Measurements from ENCODE around the gene SH2D1B.
"Not testable (repeated sequence)": the region's sequence is repeated elsewhere in the genome, so short reads cannot be mapped to it uniquely, and the experiment has no call there.

The SH2D1B gene, protein sequence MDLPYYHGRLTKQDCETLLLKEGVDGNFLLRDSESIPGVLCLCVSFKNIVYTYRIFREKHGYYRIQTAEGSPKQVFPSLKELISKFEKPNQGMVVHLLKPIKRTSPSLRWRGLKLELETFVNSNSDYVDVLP

DNA sequence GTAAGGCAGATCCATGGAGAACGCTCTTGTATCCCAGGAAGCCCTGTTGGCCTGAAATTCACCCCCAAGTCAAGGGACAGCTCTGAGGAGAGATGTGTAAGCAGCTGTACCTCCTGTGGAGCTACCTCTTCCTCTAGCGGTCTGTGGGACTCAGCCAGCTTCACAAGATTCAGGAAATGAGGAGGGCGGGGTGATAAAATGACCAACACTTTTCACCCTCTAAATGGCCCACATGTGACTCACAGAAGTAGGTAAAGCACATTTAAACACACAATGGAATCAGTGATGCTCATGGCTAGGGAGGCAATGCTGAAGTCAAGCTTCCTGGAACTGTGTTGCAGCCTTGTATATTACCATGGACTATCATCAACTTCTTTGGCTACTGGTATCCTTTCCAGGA is at the start of gene SH2D1B:
Gene SH2D1B (minus strand): TSS at position 135 of the 400 bp plus-strand sequence. CDS start 120 bp downstream, at position 15.
- no peak for DNase-seq

DNA sequence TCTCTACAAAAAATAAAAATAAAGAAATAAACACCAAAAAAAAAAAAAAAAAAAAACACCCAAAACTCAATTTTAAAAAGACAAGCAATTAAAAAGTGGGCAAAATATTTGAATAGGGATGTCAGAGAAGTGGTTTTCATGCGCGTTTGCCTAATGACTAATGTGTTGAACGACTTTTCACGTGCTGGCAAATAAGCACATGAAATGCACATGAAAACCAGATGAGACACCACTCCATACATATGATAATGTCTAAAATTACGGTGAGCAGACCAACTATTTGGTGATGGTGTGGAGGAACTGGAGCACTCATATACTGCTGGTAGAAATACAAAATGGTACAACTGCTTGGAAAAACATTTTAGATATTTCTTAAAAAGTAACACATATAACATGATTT is 46.3 kb upstream of the SH2D1B start:
- DNase-seq, result no peak

DNA sequence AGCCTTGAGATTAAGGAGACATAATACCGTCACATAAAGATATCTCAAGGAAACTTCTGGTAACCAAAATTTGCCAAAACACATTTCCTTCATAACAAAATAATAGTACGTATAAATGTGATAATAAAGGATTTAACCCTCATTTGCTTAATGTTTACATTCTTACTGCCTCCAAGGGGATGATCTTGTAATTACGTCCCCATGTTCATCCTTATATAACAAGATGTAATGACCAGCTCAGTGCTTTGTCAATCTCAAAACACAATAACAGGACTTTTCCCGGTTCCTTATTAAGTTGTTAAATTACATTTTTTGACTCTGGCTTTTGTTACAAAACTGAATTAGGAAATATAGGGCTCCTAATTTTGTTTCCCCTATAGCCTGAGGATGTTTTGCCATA is 44.4 kb upstream of the SH2D1B start:
- no peak for DNase-seq

DNA sequence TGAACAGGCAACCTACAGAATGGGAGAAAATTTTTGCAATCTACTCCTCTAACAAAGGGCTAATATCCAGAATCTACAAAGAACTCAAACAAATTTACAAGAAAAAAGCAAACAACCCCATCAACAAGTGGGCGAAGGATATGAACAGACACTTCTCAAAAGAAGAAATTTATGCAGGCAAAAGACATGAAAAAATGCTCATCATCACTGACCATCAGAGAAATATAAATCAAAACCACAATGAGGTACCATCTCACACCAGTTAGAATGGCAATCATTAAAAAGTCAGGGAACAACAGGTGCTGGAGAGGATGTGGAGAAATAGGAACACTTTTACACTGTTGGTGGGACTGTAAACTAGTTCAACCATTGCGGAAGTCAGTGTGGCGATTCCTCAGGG is 42.4 kb upstream of the SH2D1B start:
- DNase-seq, result not testable (repeated sequence)

DNA sequence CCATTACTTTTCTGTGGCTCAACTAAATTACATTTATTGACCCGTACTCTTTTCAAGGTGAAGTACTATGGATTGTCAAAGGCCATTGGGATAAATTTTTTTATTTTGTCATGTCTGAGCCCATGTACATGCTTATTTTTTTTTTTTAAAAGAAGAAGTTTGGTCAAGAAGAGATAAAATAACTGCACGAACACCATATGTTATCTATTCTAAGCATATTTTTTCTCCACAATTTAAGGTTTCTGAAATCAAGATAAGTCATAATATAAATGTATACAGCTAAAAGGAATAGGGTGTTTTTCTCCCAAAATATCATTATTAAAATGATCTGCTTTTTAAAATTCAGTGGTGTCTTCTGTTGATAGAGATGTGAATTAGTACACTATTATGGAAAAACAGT is 35.0 kb upstream of the SH2D1B start:
- DNase-seq, result no peak

DNA sequence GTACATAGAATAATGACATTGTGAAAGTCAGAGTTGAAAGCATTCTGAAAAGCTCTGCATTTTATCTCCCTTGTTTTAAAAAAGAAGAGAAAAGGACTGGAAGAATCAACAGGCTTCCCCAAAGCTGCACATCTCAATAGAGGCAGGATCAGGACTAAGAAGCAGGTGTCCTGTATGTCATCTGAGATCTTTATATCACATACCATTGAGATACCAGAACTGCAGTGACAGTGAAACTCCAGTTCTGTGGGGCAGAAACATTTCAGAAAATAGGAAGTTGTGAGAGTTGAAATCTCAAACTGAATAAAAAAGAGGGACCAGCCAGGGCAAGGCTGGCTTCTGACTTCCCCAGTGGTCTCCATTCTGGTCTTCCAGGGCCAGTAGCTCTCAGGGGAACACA is 33.0 kb upstream of the SH2D1B start:
- no peak for DNase-seq

DNA sequence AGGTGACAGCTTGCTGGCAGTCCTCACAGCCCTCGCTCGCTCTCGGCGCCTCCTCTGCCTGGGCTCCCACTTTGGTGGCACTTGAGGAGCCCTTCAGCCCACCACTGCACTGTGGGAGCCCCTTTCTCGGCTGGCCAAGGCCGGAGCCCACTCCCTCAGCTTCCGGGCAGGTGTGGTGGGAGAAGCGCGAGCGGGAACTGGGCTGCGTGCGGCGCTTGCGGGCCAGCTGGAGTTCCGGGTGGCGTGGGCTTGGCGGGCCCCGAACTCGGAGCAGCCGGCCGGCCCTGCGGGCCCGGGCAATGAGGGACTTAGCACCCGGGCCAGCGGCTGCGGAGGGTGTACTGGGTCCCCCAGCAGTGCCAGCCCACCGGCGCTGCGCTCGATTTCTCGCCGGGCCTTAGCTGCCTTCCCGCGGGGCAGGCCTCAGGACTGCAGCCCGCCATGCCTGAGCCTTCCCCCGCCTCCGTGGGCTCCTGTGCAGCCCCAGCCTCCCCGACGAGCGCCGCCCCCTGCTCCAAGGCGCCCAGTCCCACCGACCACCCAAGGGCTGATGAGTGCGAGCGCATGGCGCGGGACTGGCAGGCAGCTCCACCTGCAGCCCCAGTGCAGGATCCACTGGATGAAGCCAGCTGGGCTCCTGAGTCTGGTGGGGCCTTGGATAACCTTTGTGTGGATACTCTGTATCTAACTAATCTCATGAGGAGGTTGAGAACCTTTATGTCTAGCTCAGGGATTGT is 21.2 kb upstream of the SH2D1B start:
- DNase-seq, result not testable (repeated sequence)

DNA sequence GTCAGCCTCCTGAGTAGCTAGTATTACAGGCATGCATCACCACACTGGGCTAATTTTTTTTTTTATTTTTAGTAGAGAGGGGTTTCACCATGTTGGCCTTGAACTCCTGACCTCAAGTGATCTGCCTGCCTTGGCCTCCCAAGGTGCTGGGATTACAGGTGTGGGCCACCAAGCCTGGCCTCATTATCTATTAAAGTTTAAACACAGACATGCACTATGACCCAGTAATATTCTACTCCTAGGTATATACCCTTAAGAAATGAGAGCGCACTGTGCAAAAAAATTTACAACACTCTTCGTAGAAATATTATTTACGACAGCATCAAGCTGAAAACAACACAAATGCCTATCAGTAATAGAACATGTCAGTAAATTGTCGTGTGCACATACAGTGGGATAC is 18.6 kb upstream of the SH2D1B start:
- no peak for DNase-seq

DNA sequence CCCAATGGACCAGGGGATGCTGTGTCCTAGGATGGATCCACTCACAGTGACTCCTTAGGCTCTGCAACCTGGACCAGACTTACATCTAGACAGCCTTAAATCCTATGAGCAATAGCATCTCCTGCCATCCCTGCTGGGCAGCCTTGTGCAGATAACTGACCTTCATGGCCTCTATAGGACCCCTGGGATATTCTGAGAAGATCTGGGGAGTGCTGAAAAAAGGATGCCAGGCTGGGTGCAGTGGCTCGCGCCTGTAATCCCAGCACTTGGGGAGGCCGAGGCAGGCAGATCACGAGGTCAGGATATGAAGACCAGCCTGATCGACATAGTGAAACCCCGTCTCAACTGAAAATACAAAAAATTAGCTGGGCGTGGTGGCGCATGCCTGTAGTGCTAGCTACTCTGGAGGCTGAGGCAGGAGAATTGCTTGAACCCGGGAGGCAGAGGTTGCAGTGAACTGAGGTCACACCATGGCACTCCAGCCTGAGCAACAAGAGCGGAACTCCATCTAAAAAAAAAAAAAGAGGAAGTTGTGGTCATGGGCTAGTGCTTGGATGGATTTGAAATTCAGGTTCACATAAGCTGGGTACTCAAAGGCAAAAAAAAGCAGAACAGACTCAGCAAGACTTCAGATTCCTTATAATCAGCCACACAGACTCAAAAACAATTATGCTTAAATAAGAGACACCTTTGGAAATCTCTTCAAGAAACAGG is 10.9 kb upstream of the SH2D1B start:
- DNase-seq, result no peak

DNA sequence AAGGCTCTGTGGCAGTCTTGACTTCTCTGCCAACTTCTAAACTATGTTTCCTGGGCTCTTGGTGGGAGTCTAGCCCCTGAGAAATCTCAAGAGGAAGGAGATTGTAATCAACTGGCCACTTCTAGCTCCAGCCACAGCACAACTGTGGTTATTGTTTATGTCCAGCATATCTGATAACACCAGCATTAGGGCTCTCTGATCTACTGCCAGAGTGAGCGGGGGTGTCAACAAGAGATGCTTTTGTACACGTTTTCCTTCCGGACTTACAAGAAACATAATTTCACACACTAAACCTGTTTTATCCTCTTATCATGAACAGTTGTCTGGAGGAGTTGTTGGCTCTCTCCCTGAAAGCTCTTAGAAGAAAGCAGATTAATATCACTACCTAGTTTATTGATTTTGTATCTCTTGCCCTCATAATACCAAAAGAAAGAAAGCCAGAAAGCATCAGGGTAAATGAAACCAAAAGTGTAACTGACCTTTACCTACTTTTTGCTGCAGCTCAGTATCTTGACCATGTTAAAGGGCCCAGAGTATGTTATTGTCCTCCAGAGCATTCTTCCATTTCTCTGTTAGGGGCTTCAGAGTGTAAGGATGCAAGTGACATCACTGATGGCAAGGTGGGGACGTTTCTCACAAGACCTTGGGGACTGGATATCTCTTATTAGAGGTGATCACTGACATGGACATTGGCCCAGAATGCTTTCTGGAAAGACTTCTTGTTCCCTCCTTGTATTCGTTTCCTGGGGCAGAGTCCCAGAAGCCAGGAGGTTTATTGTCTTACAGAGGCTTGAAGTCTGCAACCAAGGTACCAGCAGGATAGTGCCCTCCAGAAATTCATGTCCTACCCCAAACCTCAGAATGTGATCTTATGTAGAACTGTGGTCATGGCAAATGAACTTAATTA is 9.6 kb upstream of the SH2D1B start:
- no peak for DNase-seq

DNA sequence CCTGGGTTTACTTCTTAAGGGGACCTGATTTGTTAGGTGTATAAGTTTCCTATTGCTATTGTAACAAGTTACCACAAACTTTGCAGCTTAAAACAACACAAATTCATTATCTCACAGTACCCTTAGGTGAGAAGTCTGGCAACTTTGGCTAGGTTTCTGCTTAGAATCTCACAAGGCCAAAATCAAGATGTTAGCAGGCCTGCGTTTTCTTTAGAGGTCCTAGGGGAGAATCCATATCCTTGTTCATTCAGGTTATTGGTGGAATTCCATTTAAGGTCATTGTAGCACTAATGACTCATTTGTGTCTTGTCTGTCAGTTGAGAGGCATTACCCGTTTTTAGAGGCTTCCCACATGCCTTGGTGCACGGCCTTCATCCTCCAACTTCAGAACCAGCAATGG is 8.2 kb upstream of the SH2D1B start:
- DNase-seq, result no peak

DNA sequence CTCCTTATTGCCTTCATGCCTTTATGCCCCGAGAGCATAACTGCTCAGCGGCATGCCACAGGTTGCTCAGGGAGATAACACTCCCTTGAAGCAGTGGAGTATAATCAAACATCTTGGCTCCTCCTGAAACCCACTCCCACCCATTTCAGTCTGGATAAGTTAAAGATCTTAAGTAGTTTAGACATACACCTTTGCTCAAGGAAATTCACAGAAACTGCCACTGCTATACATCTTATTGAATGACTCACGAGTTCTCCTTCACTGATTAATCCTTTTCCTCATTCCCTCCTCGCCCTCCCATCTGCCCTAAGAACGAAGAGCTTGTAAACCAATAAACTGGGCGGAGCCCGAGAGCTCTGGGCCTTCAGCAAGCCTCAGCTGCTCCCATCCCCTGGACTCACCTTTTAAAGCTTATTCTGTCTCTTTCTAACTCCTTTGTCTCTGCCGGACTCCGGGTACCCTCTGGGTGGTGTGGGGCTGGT is 7.6 kb upstream of the SH2D1B start:
- DNase-seq, result not testable (repeated sequence)

DNA sequence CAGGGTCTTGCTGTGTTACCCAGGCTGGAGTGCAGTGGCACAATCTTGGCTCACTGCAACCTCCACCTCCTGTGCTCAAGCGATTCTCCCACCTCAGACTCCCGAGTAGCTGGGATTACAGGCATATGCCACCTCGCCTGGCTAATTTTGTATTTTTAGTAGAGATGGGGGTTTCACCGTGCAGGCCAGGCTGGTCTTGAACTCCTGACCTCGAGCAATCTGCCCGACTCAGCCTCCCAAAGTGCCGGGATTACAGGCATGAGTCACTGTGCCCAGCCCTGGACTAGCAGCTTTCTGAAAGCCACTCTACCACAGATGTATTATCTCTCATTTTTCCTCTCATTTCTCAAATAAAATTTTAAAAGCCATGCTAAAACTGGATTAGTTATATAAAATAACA is 6.6 kb upstream of the SH2D1B start:
- DNase-seq, result not testable (repeated sequence)

DNA sequence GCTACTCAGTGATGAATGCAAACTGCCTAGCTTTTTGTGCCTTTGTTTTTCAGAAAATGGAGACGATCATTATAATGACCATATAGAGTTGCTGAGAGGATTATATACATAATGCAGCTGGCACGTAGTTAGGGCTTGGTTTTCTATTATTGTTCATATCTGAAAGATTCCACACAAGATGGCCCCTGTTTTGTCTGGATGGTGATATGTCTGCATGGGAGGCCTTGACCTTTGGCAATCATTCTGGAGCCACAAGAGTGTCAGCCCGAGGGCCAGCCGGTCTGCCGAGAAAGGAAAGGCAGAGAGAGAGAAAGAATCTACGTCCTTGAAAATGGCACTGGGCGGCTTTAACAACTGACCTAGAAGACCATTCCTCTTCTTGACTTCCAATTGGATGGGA is 5.7 kb upstream of the SH2D1B start:
- no peak for DNase-seq

DNA sequence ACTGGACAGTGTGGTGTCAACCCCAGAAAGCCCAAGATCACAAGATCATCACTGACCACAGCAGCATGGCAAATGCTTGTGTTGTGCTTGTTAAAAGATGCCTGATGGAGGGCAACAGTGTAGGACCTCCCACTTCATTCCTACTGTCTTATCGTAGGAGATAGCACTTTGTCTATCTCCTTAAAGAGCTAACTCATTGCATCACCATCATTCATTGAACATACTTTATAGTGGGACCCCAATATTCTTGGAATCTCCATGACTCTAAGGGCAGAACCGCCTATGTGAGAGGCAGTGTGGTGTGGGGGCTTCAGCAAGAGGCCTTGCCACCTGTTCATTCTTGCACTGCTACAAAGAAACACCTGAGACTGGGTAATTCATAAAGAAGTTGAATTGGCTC is 5.0 kb upstream of the SH2D1B start:
- DNase-seq, result no peak

DNA sequence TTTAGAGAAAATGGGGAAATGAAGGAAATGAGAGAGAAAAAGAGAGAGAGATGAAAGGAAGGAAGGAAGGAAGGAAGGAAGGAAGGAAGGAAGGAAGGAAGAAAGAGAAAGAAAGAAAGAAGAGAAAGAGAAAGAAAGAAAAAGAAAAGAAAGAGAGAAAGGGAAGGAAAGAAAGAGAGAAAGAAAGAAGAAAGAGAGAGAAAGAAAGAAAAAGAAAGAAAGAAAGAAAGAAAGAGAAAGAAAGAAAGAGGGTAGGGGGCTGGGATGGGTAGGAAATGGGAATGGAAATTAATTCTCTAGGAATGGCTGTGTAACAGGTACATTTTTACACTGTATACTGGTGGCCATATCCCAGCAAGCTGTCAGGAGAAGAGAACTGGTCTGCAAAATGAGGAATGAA is 4.3 kb upstream of the SH2D1B start:
- no peak for DNase-seq

DNA sequence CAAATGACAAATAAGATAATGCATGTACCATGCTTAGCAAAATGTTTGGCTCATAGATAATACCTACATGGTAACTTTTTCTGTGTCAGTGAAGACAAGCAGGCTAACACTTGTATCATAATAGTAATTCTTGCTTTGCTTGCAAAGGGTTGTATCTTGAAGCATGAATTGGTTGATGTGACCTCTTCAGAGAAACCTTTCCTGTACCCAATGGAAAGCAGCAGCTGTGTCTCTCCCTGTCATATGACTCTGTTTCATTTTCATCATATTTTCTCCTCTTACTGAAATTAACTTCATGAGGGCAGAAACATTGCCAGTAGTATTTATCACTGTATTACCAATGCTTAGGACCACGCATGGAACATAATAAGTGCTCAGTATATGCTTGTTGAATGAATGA is 4.4 kb downstream of the SH2D1B start:
- no peak for DNase-seq

DNA sequence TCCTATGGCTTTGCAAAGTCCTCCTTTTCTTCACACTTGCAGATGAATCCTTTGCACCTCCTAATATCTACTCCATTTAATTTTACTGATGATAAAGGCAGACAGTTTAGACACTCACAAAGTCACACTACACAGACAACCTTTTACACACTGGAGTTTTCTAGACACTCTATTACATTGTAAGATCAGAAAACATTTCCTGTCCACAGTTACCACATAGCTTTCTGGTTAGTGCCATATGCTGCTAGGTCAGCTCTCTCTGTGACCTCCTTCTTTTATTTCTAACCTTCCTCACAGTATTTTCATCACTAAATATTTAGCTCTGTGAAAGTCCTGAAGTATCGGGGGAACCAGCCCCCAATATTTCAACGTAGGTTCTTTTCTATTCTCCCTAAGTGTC is 5.1 kb downstream of the SH2D1B start:
- no peak for DNase-seq

DNA sequence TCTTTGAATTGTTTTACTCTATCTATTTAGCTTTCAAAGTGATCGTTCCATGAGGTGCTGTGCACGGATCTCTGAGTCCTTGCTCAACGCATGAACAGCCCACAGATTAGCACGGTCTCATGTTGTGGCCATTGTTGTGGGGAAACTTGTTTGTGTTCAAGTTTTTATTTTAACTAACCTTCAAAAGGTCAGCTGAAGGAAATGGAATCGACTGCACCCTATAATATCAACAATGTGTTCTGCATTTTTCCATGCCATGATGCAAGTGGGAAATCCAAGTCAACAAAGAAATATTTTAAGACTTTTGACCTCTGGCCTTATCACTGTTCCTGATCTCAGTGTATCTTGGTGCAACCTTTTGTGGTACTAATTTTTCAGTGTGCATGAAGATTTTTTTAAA is 6.1 kb downstream of the SH2D1B start:
- DNase-seq, result no peak

DNA sequence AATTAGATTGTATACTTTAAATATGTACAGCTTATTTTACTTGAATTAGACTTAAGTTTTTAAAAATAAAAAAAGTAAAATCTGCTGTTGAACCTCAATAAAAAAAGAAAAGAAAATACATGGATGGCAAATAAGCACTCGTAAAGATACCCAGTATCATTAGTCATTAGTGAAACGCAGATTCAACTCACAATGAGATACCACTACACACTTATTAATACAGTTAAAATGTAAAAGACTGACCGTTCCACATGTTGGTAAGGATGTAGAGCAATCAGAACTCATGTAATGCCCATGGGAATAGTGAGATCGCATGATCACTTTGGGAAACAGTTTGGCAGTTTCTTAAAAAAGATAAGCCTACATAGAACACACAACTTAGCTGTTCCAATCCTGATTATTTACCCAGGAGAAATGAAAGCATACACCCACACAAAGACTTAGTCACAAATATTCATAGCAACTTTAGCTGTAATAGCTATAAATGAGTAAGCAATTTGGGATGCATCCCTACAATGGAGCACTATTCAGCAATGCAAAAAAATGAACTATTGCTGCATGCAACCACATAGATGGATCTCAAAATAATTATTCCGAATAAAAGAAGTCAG is 7.3 kb downstream of the SH2D1B start:
- DNase-seq, result no peak

DNA sequence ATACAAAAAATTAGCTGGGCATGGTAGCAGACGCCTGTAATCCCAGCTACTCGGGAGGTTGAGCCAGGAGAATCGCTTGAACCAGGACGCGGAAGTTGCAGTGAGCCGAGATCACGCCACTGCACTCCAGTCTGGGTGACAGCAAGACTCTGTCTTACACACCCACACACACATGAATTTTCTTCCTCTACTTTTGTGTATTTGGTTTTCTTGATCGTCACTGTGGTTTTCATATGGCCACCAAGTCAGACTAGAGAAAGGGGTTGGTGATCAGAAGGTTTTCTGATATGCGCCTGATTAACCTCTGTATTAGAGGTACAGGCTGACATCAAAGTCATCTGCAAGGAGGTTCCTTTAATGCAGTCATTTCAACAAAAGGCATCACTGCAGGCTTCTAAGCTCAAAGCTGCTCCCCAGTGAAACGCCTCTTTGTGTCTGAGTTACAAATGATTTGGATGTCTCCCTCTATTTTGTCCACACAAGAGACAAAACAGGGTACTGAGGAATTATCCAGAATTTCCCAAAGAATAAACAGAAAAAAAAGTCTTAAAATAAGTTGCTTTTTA is 11.1 kb downstream of the SH2D1B start:
- no peak for DNase-seq

DNA sequence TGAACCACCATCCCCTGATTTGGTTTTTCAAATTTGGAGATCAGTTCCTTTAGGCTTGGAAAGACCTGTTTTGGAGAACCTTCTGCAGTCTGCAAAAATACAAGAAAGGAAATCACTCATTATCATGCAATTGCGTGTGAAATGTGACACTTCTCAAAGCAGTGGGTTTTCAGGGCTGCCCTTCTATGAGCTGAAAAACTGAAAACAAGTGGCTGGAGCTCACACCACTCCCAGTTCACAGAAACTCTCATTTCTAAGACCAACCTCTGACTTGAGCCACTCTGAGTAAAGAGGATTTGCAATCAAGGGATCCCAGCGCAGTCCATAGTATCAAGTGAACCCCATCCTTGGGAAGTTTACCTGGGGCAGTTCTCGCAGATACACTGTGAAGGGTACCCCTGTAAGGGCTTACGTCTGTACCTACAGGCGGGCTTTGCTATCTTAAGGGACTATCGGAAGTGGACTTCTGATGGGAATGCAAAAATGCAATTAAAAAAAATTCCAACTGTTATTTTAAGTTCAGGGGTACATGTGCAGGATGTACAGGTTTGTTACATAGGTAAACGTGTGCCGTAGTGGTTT is 12.8 kb downstream of the SH2D1B start:
- DNase-seq, result no peak
